Tongue (tissue), 2 donors: Measurements from ENCODE around the gene TMEM178B. TPM values are rescaled to one million over a fixed set of nuclear protein-coding genes. Genes with fewer than 3 reads are reported as not detected.

Experiments used
- DNase-seq: peaks from one replicate; pipeline ENCODE4 v3.0.0-alpha.2; 2015
- total RNA-seq: library from RNA; depleted of rRNA; stranded (reverse); fragments of >200 nt; gene quantifications from one replicate; pipeline ENCODE4 v1.2.3, GENCODE V29; 2014

The TMEM178B gene
- total RNA-seq, 1 donor from 2014 or later, result 2.5 TPM

- DNase-seq, result peak; percentile 18
Measured at GRCh38 chr7:141221007-141221612, 147.2 kb downstream of the TMEM178B start.

GRCh38 chr7:141225916-141226618 is 152.2 kb downstream of the TMEM178B start:
- no peak for DNase-seq

GRCh38 chr7:141227454-141227853 is 153.6 kb downstream of the TMEM178B start:
- no peak for DNase-seq

GRCh38 chr7:141228482-141228881 is 154.6 kb downstream of the TMEM178B start:
- no peak for DNase-seq

- no peak for DNase-seq
Measured at GRCh38 chr7:141231018-141231792, 157.3 kb downstream of the TMEM178B start.

GRCh38 chr7:141232286-141233051 is 158.6 kb downstream of the TMEM178B start:
- no peak for DNase-seq

- no peak for DNase-seq
Measured at GRCh38 chr7:141234335-141235105, 160.7 kb downstream of the TMEM178B start.

- no peak for DNase-seq
Measured at GRCh38 chr7:141235656-141236055, 161.8 kb downstream of the TMEM178B start.

- no peak for DNase-seq
Measured at GRCh38 chr7:141238596-141239243, 164.9 kb downstream of the TMEM178B start.

GRCh38 chr7:141239661-141240060 is 165.8 kb downstream of the TMEM178B start:
- DNase-seq, result no peak

GRCh38 chr7:141242568-141242967 is 168.7 kb downstream of the TMEM178B start:
- no peak for DNase-seq

- DNase-seq, result no peak
Measured at GRCh38 chr7:141243368-141243767, 169.5 kb downstream of the TMEM178B start.

- DNase-seq, result no peak
Measured at GRCh38 chr7:141244435-141244834, 170.6 kb downstream of the TMEM178B start.

GRCh38 chr7:141246426-141246825 is 172.6 kb downstream of the TMEM178B start:
- no peak for DNase-seq

- no peak for DNase-seq
Measured at GRCh38 chr7:141251180-141251579, 177.3 kb downstream of the TMEM178B start.

- no peak for DNase-seq
Measured at GRCh38 chr7:141251957-141252356, 178.1 kb downstream of the TMEM178B start.

GRCh38 chr7:141257597-141257996 is 183.7 kb downstream of the TMEM178B start:
- no peak for DNase-seq

- DNase-seq, result no peak
Measured at GRCh38 chr7:141258559-141258958, 184.7 kb downstream of the TMEM178B start.

- DNase-seq, result peak; percentile 11
Measured at GRCh38 chr7:141262101-141263090, 188.5 kb downstream of the TMEM178B start.

GRCh38 chr7:141263508-141263907 is 189.6 kb downstream of the TMEM178B start:
- DNase-seq, result no peak
